T-cell (primary cell): ENCODE measurements around the gene CNTN5. TPM values are rescaled to one million over a fixed set of nuclear protein-coding genes. Genes with fewer than 3 reads are reported as not detected.

Source experiments
- ATAC-seq, 4 experiments: fragments of 200-7000 bp in 3 of 4; fragments of 150-1000 bp in 1 of 4; cut with Tn5 transposase; replicated peaks in 1 of 4; 1 replicate in 3 of 4; 2 replicates in 1 of 4; pipeline ENCODE4 v1.10.0; 2021; ENCODE audit warnings: moderate library complexity in 3 of 4, mild to moderate bottlenecking in 2 of 4, moderate number of reproducible peaks in 1 of 4
- CTCF ChIA-PET, 2 donors: fragments of 300-600 bp; sonication (Branson Sonifier 250); formaldehyde crosslinking; loops; one replicate each; lab custom pipeline; 2022; ENCODE audit warnings: antibody characterized with exemption in 2 of 2; lab: Charles Lee
- POLR2A ChIA-PET, 2 donors: fragments of 300-600 bp; sonication (Branson Sonifier 250); formaldehyde crosslinking; loops; one replicate each; lab custom pipeline; 2022; ENCODE audit warnings: antibody characterized with exemption in 2 of 2; lab: Charles Lee
- DNase-seq, 35 experiments: peaks; one replicate each; pipeline versions ENCODE4 v3.0.0 to v3.0.0-alpha.2; 2013 to 2023
- H3K27ac ChIP-seq: one replicate; pipeline ENCODE4 v1.5.1; 2013; ENCODE audit warnings: low read length
- H3K27me3 ChIP-seq, 2 experiments: replicated peaks in 1 of 2; 1 replicate in 1 of 2; 2 replicates in 1 of 2; pipeline versions ENCODE4 v1.6.1 to v1.7.0; 2013; ENCODE audit warnings: low read length in 1 of 2, mixed read lengths in 1 of 2; ENCODE audit not compliant: control insufficient read depth in 2 of 2, insufficient read depth in 2 of 2; ENCODE audit errors: extremely low read depth in 1 of 2
- H3K36me3 ChIP-seq, 2 donors: 1 replicate in 1 of 2; 2 replicates in 1 of 2; pipeline versions ENCODE4 v1.6.1 to v1.7.0; 2013; ENCODE audit warnings: low read length in 1 of 2; ENCODE audit not compliant: control insufficient read depth in 2 of 2, insufficient read depth in 1 of 2; ENCODE audit errors: extremely low read depth in 1 of 2
- H3K4me1 ChIP-seq, 2 experiments: 1 replicate in 1 of 2; 2 replicates in 1 of 2; pipeline versions ENCODE4 v1.6.1 to v1.7.0; 2013; ENCODE audit warnings: low read length in 2 of 2, mixed read lengths in 1 of 2; ENCODE audit not compliant: insufficient read depth in 2 of 2, control insufficient read depth in 1 of 2; ENCODE audit errors: extremely low read depth in 1 of 2
- H3K4me3 ChIP-seq, 2 donors: 1 replicate in 1 of 2; 2 replicates in 1 of 2; pipeline versions ENCODE4 v1.5.1 to v1.7.0; 2013; ENCODE audit warnings: mild to moderate bottlenecking in 2 of 2, low read length in 1 of 2, moderate library complexity in 1 of 2; ENCODE audit not compliant: control insufficient read depth in 1 of 2; ENCODE audit errors: extremely low read depth in 1 of 2
- H3K9me3 ChIP-seq: 2 replicates; pipeline ENCODE4 v1.7.0; 2013
- H3K27ac Mint-ChIP-seq, 2 donors: one replicate each; pipeline ENCODE4 v1.8.0; 2020 to 2021; ENCODE audit warnings: mild to moderate bottlenecking in 2 of 2, mixed read lengths in 2 of 2
- H3K27me3 Mint-ChIP-seq, 2 donors: one replicate each; pipeline ENCODE4 v1.8.0; 2021 to 2022; ENCODE audit warnings: mixed read lengths in 2 of 2
- H3K36me3 Mint-ChIP-seq: one replicate; pipeline ENCODE4 v1.8.0; 2021; ENCODE audit warnings: mixed read lengths
- H3K4me1 Mint-ChIP-seq, 3 donors: one replicate each; pipeline ENCODE4 v1.8.0; 2020 to 2022; ENCODE audit warnings: mixed read lengths in 3 of 3, mild to moderate bottlenecking in 1 of 3
- H3K4me3 Mint-ChIP-seq, 3 donors: one replicate each; pipeline ENCODE4 v1.8.0; 2020 to 2022; ENCODE audit warnings: mild to moderate bottlenecking in 3 of 3, mixed read lengths in 3 of 3, moderate library complexity in 3 of 3
- H3K9me3 Mint-ChIP-seq, 3 donors: one replicate each; pipeline ENCODE4 v1.8.0; 2020 to 2022; ENCODE audit warnings: mixed read lengths in 3 of 3
- WGBS: methylation state at CpG from one replicate; pipeline ENCODE4 v1.1.5; 2013; ENCODE audit warnings: missing lambda C conversion rate; ENCODE audit not compliant: insufficient coverage; 5-methylcytosine and 5-hydroxymethylcytosine counted together
- total RNA-seq, 35 experiments: library from RNA in 6 of 35; stranded (reverse) in 6 of 35; fragments of 120-200 nt in 1 of 35; gene quantifications; one replicate each; pipeline versions ENCODE4 v1.2.1 to v1.2.4 and lab custom pipeline; 2013 to 2026

Gene CNTN5
- total RNA-seq, 5 donors from 2014 or later (not counting 1 experiment from before 2014, with no cell fraction given), result not detected

GRCh38 chr11:99887481-99887880 is 866.7 kb downstream of the CNTN5 start:
- H3K27ac Mint-ChIP-seq, result no peak overlapping the region
- no peaks in the 10 kb centered on the region for H3K36me3 ChIP-seq
- H3K9me3 Mint-ChIP-seq, result peaks cover 4 to 23% (median 18%) of the 10 kb centered on the region in 3 donors
- no peak overlapping the region for H3K4me3 Mint-ChIP-seq
- H3K4me1 Mint-ChIP-seq, result no peaks in the 10 kb centered on the region
- no peaks in the 10 kb centered on the region for H3K27me3 ChIP-seq
- H3K27ac ChIP-seq, result no peak overlapping the region
- 64% methylated on average over 3 of the region's 5 CpGs for WGBS
- no peak overlapping the region for H3K4me3 ChIP-seq
- no peaks in the 10 kb centered on the region for H3K4me1 ChIP-seq
- no peaks in the 10 kb centered on the region for H3K36me3 Mint-ChIP-seq
- H3K27me3 Mint-ChIP-seq, result no peaks in the 10 kb centered on the region
- ATAC-seq (no peak), DNase-seq (no peak)
- ChIA-PET CTCF (no interaction called here), POLR2A (no interaction called here)
- no peaks in the 10 kb centered on the region for H3K9me3 ChIP-seq

GRCh38 chr11:99893811-99894210 is 873.1 kb downstream of the CNTN5 start:
- ChIA-PET POLR2A (no interaction called here), CTCF (no interaction called here)
- ATAC-seq, result no peak
- Histone ChIP-seq H3K4me1 (no peaks in the 10 kb centered on the region), H3K4me3 (no peak overlapping the region), H3K27me3 (no peaks in the 10 kb centered on the region), H3K9me3 (no peaks in the 10 kb centered on the region), H3K27ac (no peak overlapping the region), H3K36me3 (no peaks in the 10 kb centered on the region)
- Mint-ChIP-seq H3K9me3 (peaks cover 13 to 39% (median 23%) of the 10 kb centered on the region in 3 donors), H3K27me3 (no peaks in the 10 kb centered on the region), H3K4me3 (no peak overlapping the region), H3K36me3 (no peaks in the 10 kb centered on the region), H3K27ac (no peak overlapping the region), H3K4me1 (no peaks in the 10 kb centered on the region)
- WGBS, result no CpG with 5 or more reads among the region's 1 CpG
- no peak for DNase-seq

- no peaks in the 10 kb centered on the region for H3K36me3 ChIP-seq
- H3K36me3 Mint-ChIP-seq, result no peaks in the 10 kb centered on the region
- DNase-seq, result no peak
- H3K4me3 Mint-ChIP-seq, result no peak overlapping the region
- no peaks in the 10 kb centered on the region for H3K9me3 ChIP-seq
- no peaks in the 10 kb centered on the region for H3K27me3 ChIP-seq
- H3K27me3 Mint-ChIP-seq, result no peaks in the 10 kb centered on the region
- H3K4me3 ChIP-seq, result no peak overlapping the region
- H3K4me1 ChIP-seq, result no peaks in the 10 kb centered on the region
- no peak for ATAC-seq
- H3K27ac Mint-ChIP-seq, result no peak overlapping the region
- WGBS, result 83% methylated on average over 2 of the region's 3 CpGs
- ChIA-PET POLR2A (no interaction called here), CTCF (no interaction called here)
- H3K9me3 Mint-ChIP-seq, result peaks cover 20 to 49% (median 30%) of the 10 kb centered on the region in 3 donors
- no peaks in the 10 kb centered on the region for H3K4me1 Mint-ChIP-seq
- no peak overlapping the region for H3K27ac ChIP-seq
Observed at GRCh38 chr11:99901175-99901574, 880.4 kb downstream of the CNTN5 start.

- 14% methylated on average over 1 of the region's 3 CpGs for WGBS
- ChIA-PET CTCF (interaction anchor here in 1 of 2 donors (0.7 kb wide), 1 partner anchor 11 kb away, joined by 3 read pairs; no protein-coding TSS in a partner anchor), POLR2A (no interaction called here)
- no peak overlapping the region for H3K4me3 ChIP-seq
- no peaks in the 10 kb centered on the region for H3K27me3 Mint-ChIP-seq
- peaks cover 8 to 20% (median 12%) of the 10 kb centered on the region in 3 donors for H3K9me3 Mint-ChIP-seq
- H3K4me1 ChIP-seq, result no peaks in the 10 kb centered on the region
- no peaks in the 10 kb centered on the region for H3K36me3 Mint-ChIP-seq
- no peak overlapping the region for H3K27ac ChIP-seq
- no peaks in the 10 kb centered on the region for H3K36me3 ChIP-seq
- ATAC-seq, result no peak
- no peaks in the 10 kb centered on the region for H3K27me3 ChIP-seq
- H3K9me3 ChIP-seq, result no peaks in the 10 kb centered on the region
- H3K4me3 Mint-ChIP-seq, result no peak overlapping the region
- H3K27ac Mint-ChIP-seq, result no peak overlapping the region
- no peak for DNase-seq
- H3K4me1 Mint-ChIP-seq, result no peaks in the 10 kb centered on the region
Observed at GRCh38 chr11:99911116-99911515, 890.4 kb downstream of the CNTN5 start.

GRCh38 chr11:99916078-99916477 is 895.3 kb downstream of the CNTN5 start:
- CTCF ChIA-PET, result no interaction called here
- H3K9me3 ChIP-seq, result no peaks in the 10 kb centered on the region
- no peak overlapping the region for H3K27ac ChIP-seq
- H3K27ac Mint-ChIP-seq, result no peak overlapping the region
- H3K4me3 Mint-ChIP-seq, result no peak overlapping the region
- DNase-seq (no peak), ATAC-seq (no peak)
- 100% methylated on average over 2 of the region's 4 CpGs for WGBS
- peaks cover 20 to 48% (median 30%) of the 10 kb centered on the region in 3 donors for H3K9me3 Mint-ChIP-seq
- H3K36me3 ChIP-seq, result no peaks in the 10 kb centered on the region
- no peaks in the 10 kb centered on the region for H3K27me3 ChIP-seq
- no peaks in the 10 kb centered on the region for H3K4me1 ChIP-seq
- H3K36me3 Mint-ChIP-seq, result no peaks in the 10 kb centered on the region
- no peaks in the 10 kb centered on the region for H3K4me1 Mint-ChIP-seq
- no peak overlapping the region for H3K4me3 ChIP-seq
- POLR2A ChIA-PET, result interaction anchor here in 1 of 2 donors (0.6 kb wide), 1 partner anchor 16 kb away, joined by 3 read pairs; no protein-coding TSS in a partner anchor
- H3K27me3 Mint-ChIP-seq, result no peaks in the 10 kb centered on the region

GRCh38 chr11:99918761-99919160 is 898.0 kb downstream of the CNTN5 start:
- no peak overlapping the region for H3K4me3 Mint-ChIP-seq
- H3K36me3 Mint-ChIP-seq, result no peaks in the 10 kb centered on the region
- ATAC-seq (no peak), DNase-seq (no peak)
- H3K4me1 Mint-ChIP-seq, result no peaks in the 10 kb centered on the region
- H3K27me3 ChIP-seq, result no peaks in the 10 kb centered on the region
- peaks cover 20 to 51% (median 31%) of the 10 kb centered on the region in 3 donors for H3K9me3 Mint-ChIP-seq
- H3K27ac ChIP-seq, result no peak overlapping the region
- no peaks in the 10 kb centered on the region for H3K4me1 ChIP-seq
- 61% methylated on average over 3 of the region's 3 CpGs for WGBS
- no peaks in the 10 kb centered on the region for H3K9me3 ChIP-seq
- H3K4me3 ChIP-seq, result no peak overlapping the region
- H3K36me3 ChIP-seq, result no peaks in the 10 kb centered on the region
- no peak overlapping the region for H3K27ac Mint-ChIP-seq
- CTCF ChIA-PET, result no interaction called here
- POLR2A ChIA-PET, result no interaction called here
- no peaks in the 10 kb centered on the region for H3K27me3 Mint-ChIP-seq

GRCh38 chr11:99920956-99921355 is 900.2 kb downstream of the CNTN5 start:
- WGBS, result 86% methylated on average over 2 of the region's 3 CpGs
- ATAC-seq (no peak), DNase-seq (no peak)
- CTCF ChIA-PET, result interaction anchor here in 1 of 2 donors (0.6 kb wide), 1 partner anchor 30 kb away, joined by 3 read pairs; no protein-coding TSS in a partner anchor
- H3K27me3 ChIP-seq, result no peaks in the 10 kb centered on the region
- H3K36me3 ChIP-seq, result no peaks in the 10 kb centered on the region
- Mint-ChIP-seq H3K4me3 (no peak overlapping the region), H3K36me3 (no peaks in the 10 kb centered on the region), H3K4me1 (no peaks in the 10 kb centered on the region), H3K9me3 (peaks cover 23 to 58% (median 28%) of the 10 kb centered on the region in 3 donors), H3K27ac (no peak overlapping the region), H3K27me3 (no peaks in the 10 kb centered on the region)
- no peak overlapping the region for H3K4me3 ChIP-seq
- H3K27ac ChIP-seq, result no peak overlapping the region
- POLR2A ChIA-PET, result no interaction called here
- H3K9me3 ChIP-seq, result no peaks in the 10 kb centered on the region
- H3K4me1 ChIP-seq, result no peaks in the 10 kb centered on the region
